GM18526 (cell line): ENCODE results near the gene RPL22L1.

Experiments used
- POLR2A ChIP-seq: IDR thresholded peaks from 3 replicates; pipeline ENCODE4 v1.6.1; 2011; ENCODE audit not compliant: insufficient read length; ENCODE audit errors: extremely low read depth

RPL22L1 gene

GRCh38 chr3:170869645-170870593 is at the start of gene RPL22L1:
TSS of gene RPL22L1 (minus strand) at chr3:170870195. CDS start at chr3:170870167, 28 bp downstream.
- peak; percentile 99 for TF ChIP-seq POLR2A

GRCh38 chr3:170918715-170919114 is 48.7 kb upstream of the RPL22L1 start:
- no peak for TF ChIP-seq POLR2A

- no peak for TF ChIP-seq POLR2A
Measured at GRCh38 chr3:170914690-170915089, 44.7 kb upstream of the RPL22L1 start.

GRCh38 chr3:170914212-170914611 is 44.2 kb upstream of the RPL22L1 start:
- no peak for TF ChIP-seq POLR2A

- no peak for TF ChIP-seq POLR2A
Measured at GRCh38 chr3:170911051-170911450, 41.1 kb upstream of the RPL22L1 start.

GRCh38 chr3:170910542-170910941 is 40.5 kb upstream of the RPL22L1 start:
- TF ChIP-seq POLR2A: no peak

GRCh38 chr3:170909129-170909903 is 39.3 kb upstream of the RPL22L1 start:
- TF ChIP-seq POLR2A: no peak

GRCh38 chr3:170908235-170909116 is 38.5 kb upstream of the RPL22L1 start, which contains the start of gene EIF5A2:
TSS of gene EIF5A2 (minus strand) at chr3:170908637. CDS start at chr3:170907806, 831 bp downstream.
- TF ChIP-seq POLR2A: peak; percentile 58

- TF ChIP-seq POLR2A: no peak
Measured at GRCh38 chr3:170907637-170908234, 37.7 kb upstream of the RPL22L1 start.

GRCh38 chr3:170905862-170906261 is 35.9 kb upstream of the RPL22L1 start:
- no peak for TF ChIP-seq POLR2A

GRCh38 chr3:170903123-170903522 is 33.1 kb upstream of the RPL22L1 start:
- TF ChIP-seq POLR2A: no peak

- no peak for TF ChIP-seq POLR2A
Measured at GRCh38 chr3:170899455-170899854, 29.5 kb upstream of the RPL22L1 start.

- no peak for TF ChIP-seq POLR2A
Measured at GRCh38 chr3:170897978-170898377, 28.0 kb upstream of the RPL22L1 start.

- no peak for TF ChIP-seq POLR2A
Measured at GRCh38 chr3:170896781-170897180, 26.8 kb upstream of the RPL22L1 start.
